Breast epithelium (tissue), 4 donors: Measurements from ENCODE around the gene COL6A5. TPM values are rescaled to one million over a fixed set of nuclear protein-coding genes. Genes with fewer than 3 reads are reported as not detected.

Experiments used
- DNase-seq, 2 donors: peaks; one replicate each; pipeline ENCODE4 v3.0.0-alpha.2; 2019; ENCODE audit warnings: low spot score in 2 of 2
- H3K27ac ChIP-seq, 2 donors: fragments of 200-600 bp; sonication (generic) in 1 of 2; one replicate each; pipeline ENCODE4 v1.5.1; 2016 to 2019; ENCODE audit warnings: mild to moderate bottlenecking in 1 of 2
- H3K27me3 ChIP-seq, 2 donors: fragments of 200-600 bp; sonication (generic) in 1 of 2; one replicate each; pipeline versions ENCODE4 v1.5.1 to v1.6.0; 2017 to 2019; ENCODE audit warnings: control low read depth in 1 of 2, mild to moderate bottlenecking in 1 of 2
- H3K36me3 ChIP-seq: fragments of 200-600 bp; one replicate; pipeline ENCODE4 v1.5.1; 2019
- H3K4me1 ChIP-seq, 2 donors: fragments of 200-600 bp; sonication (generic); one replicate each; pipeline ENCODE4 v1.5.1; 2016 to 2019; ENCODE audit warnings: control low read depth in 1 of 2
- H3K4me3 ChIP-seq, 3 donors: fragments of 200-600 bp; sonication (generic); 1 replicate in 2 of 3; 2 replicates in 1 of 3; pipeline ENCODE4 v1.5.1; 2016 to 2019; ENCODE audit warnings: mild to moderate bottlenecking in 3 of 3, moderate library complexity in 2 of 3
- H3K9me3 ChIP-seq, 2 donors: fragments of 200-600 bp; sonication (generic) in 1 of 2; one replicate each; pipeline ENCODE4 v1.5.1; 2016 to 2019; ENCODE audit warnings: control low read depth in 1 of 2
- CTCF ChIP-seq, 3 donors: fragments of 450-650 bp; IDR thresholded peaks; one replicate each; pipeline ENCODE4 v1.5.1; 2016 to 2017; ENCODE audit warnings: antibody characterized with exemption in 3 of 3, mild to moderate bottlenecking in 3 of 3, moderate library complexity in 3 of 3
- POLR2A ChIP-seq: fragments of 450-650 bp; IDR thresholded peaks from one replicate; pipeline ENCODE4 v1.6.1; 2016; ENCODE audit warnings: antibody characterized with exemption, mild to moderate bottlenecking, moderate library complexity
- POLR2AphosphoS5 ChIP-seq, 3 donors: sonication (generic); formaldehyde crosslinking; IDR thresholded peaks; one replicate each; pipeline ENCODE4 v1.6.1; 2017; ENCODE audit warnings: antibody characterized with exemption in 3 of 3
- intact Hi-C: fragments of 100-400 bp; cut with DNase I; formaldehyde crosslinking; loops from one replicate; pipeline ENCODE4 v1.15.1; 2023; ENCODE audit warnings: low total_unique reads
- total RNA-seq, 3 donors: library from RNA; depleted of rRNA; stranded (reverse); fragments of >200 nt; gene quantifications; one replicate each; pipeline ENCODE4 v1.1.0, GENCODE V29; 2016

COL6A5 gene
- total RNA-seq, 3 donors from 2014 or later: not detected

GRCh38 chr3:130529486-130530215, 184.2 kb downstream of the COL6A5 start:
- H3K27me3 ChIP-seq: no peaks in the 10 kb centered on the region
- DNase-seq: no peak
- TF ChIP-seq POLR2AphosphoS5 (IDR thresholded peaks at IDR 0.05) (no peak), POLR2A (no peak), CTCF (IDR thresholded peaks at IDR 0.05) (no peak)
- no peaks in the 10 kb centered on the region for H3K4me1 ChIP-seq
- no peak overlapping the region for H3K27ac ChIP-seq
- no peak overlapping the region for H3K4me3 ChIP-seq
- intact Hi-C loops: no loop called here
- H3K36me3 ChIP-seq: no peaks in the 10 kb centered on the region
- no peaks in the 10 kb centered on the region for H3K9me3 ChIP-seq

DNA sequence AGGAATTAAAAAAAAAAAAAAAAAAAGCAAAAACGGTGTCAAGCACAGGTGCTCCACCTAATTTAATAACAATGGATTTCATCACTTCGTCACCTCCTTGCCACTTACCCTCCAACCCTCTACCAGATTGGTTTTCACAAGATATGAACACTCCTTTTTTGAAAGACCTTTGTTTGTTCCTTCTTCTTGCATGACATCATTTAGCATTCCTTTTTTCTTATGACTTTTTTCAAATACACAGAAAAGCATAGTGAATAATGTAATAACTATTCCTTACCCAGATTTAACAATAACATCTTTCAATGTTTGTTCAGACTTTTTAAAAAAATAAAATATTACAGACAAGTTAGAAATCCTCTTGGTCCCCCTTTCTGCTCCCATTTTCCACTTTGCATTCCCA, 187.8 kb downstream of the COL6A5 start:
- no peak for TF ChIP-seq POLR2AphosphoS5 (IDR thresholded peaks at IDR 0.05)
- no peak for TF ChIP-seq CTCF (IDR thresholded peaks at IDR 0.05)
- TF ChIP-seq POLR2A: no peak
- Histone ChIP-seq H3K27ac (no peak overlapping the region), H3K4me3 (no peak overlapping the region), H3K27me3 (no peaks in the 10 kb centered on the region), H3K9me3 (no peaks in the 10 kb centered on the region), H3K36me3 (no peaks in the 10 kb centered on the region), H3K4me1 (no peaks in the 10 kb centered on the region)
- no peak for DNase-seq
- intact Hi-C loops: no loop called here

Other genes starting within 250 kb of the COL6A5 start
- gene COL6A6, start 171.5 kb downstream of the COL6A5 start, total RNA-seq: 1 to 10 TPM in 1 of 3 donors, under 1 TPM in 2; 0.32 to 1.6 (median 0.98) TPM